Dermis microvascular lymphatic vessel endothelial cell (primary cell): ENCODE data around the gene AP1AR. TPM values are rescaled to one million over a fixed set of nuclear protein-coding genes. Genes with fewer than 3 reads are reported as not detected.
A peak's percentile ranks its signal among the peaks of the same experiment; 100 is the strongest.

Source experiments
- DNase-seq, 2 donors: peaks; one replicate each; pipeline versions ENCODE4 v3.0.0 to v3.0.0-alpha.2; 2010; ENCODE audit warnings: low read depth in 2 of 2
- total RNA-seq: library from RNA; depleted of rRNA; stranded (reverse); fragments of >200 nt; gene quantifications from 2 replicates; pipeline ENCODE4 v1.2.1, GENCODE V29; 2014

AP1AR gene
- total RNA-seq, 1 donor from 2014 or later = 27.6 TPM

GRCh38 chr4:112222219-112222955, 9.2 kb upstream of the AP1AR start:
- DNase-seq = no peak

GRCh38 chr4:112225157-112225556, 6.4 kb upstream of the AP1AR start:
- no peak for DNase-seq

- peak; percentile 93 to 98 for DNase-seq
These were observed 458 bp upstream of the AP1AR start for GRCh38 chr4:112230879-112231778.

GRCh38 chr4:112234952-112235609, 3.5 kb downstream of the AP1AR start:
- DNase-seq = peak; percentile 64 to 84

- no peak for DNase-seq
These were observed 4.5 kb downstream of the AP1AR start for GRCh38 chr4:112236040-112236439.

- DNase-seq = no peak
These were observed 7.2 kb downstream of the AP1AR start for GRCh38 chr4:112238833-112239232.

- DNase-seq = no peak
These were observed 13.8 kb downstream of the AP1AR start for GRCh38 chr4:112245383-112245782.

- no peak for DNase-seq
These were observed 15.4 kb downstream of the AP1AR start for GRCh38 chr4:112247021-112247420.

GRCh38 chr4:112251019-112251643, 19.5 kb downstream of the AP1AR start:
- DNase-seq = no peak

GRCh38 chr4:112252234-112252633, 20.6 kb downstream of the AP1AR start:
- DNase-seq = no peak

GRCh38 chr4:112253382-112254000, 21.9 kb downstream of the AP1AR start:
- DNase-seq = no peak

GRCh38 chr4:112257098-112257497, 25.5 kb downstream of the AP1AR start:
- no peak for DNase-seq

GRCh38 chr4:112266823-112267222, 35.2 kb downstream of the AP1AR start:
- peak; percentile 30 to 53 for DNase-seq

- no peak for DNase-seq
These were observed 38.5 kb downstream of the AP1AR start for GRCh38 chr4:112270051-112270450.

- DNase-seq = no peak
These were observed 39.2 kb downstream of the AP1AR start for GRCh38 chr4:112270640-112271421.

- DNase-seq = no peak
These were observed 40.7 kb downstream of the AP1AR start for GRCh38 chr4:112272292-112272691.

- no peak for DNase-seq
These were observed 43.4 kb downstream of the AP1AR start for GRCh38 chr4:112274959-112275358.

GRCh38 chr4:112276113-112276512, 44.5 kb downstream of the AP1AR start:
- no peak for DNase-seq

GRCh38 chr4:112277220-112277619, 45.6 kb downstream of the AP1AR start:
- no peak for DNase-seq

- no peak for DNase-seq
These were observed 46.3 kb downstream of the AP1AR start for GRCh38 chr4:112277705-112278448.
